Urothelium cell line (cell line): ENCODE results near the gene HAUS5.

ENCODE experiments used
- DNase-seq: peaks from one replicate; pipeline ENCODE4 v3.0.0; 2011; ENCODE audit warnings: low spot score, mixed read lengths
- FAIRE-seq: peaks from 2 replicates; lab custom pipeline; 2011; peaks lifted over from hg19 to GRCh38; lab: Jason Lieb, UNC

HAUS5 gene

DNA sequence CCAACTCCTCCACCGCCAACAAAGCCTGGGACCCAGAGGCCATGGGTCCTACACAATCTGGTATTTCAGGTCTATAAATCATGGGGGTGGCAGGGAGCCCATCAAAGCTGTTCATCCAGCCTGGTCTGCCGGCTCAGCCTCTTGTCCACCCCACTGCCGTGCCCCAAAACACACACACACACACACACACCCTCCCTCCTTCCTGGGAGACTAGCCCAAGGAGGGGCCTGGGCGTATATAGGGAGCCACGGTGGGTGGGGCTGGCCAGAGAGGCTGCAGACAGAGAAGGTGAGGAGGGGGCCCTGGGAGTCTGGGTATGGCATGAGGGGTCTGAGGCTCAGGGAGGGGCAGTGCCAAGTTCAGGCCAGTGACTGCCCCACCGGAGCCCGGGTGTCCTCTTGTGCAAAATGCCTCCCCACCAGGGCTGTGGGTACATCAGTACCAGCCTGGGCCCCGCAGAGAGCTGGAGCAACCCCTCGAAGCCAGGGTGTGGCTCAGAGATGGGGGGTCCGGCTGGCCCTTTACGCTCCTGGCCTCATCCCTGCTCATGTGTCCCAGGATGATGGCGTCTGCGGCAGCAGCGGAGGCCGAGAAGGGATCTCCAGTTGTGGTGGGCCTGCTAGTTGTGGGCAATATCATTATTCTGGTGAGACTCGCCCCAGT, 53.8 kb downstream of the HAUS5 start, which contains the start of gene UPK1A:
UPK1A (plus strand) TSS at position 267 of the 663 bp plus-strand sequence; CDS start at position 563, 296 bp downstream.
- DNase-seq: no peak
- FAIRE-seq: no peak

DNA sequence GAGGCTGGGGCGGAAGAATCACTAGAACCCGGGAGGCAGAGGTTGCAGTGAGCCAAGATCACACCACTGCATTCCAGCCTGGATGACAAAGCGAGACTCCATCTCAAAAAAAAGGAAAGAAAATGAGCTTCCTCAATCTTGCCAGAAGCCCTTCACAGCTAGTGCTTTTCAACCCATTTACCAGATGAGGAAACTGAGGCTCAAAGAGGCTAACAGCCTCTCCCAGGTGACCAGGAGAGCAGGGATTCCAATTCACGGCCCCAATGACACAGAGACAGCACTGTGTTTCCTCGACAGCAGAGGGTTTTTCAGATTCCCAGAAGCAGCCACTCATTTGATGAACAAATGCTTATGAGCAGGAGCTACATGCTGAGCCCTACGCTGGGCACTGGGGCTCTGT, 57.0 kb downstream of the HAUS5 start:
- DNase-seq (no peak), FAIRE-seq (no peak)

GRCh38 chr19:35669974-35670373, 57.4 kb downstream of the HAUS5 start:
- FAIRE-seq (no peak), DNase-seq (no peak)

DNA sequence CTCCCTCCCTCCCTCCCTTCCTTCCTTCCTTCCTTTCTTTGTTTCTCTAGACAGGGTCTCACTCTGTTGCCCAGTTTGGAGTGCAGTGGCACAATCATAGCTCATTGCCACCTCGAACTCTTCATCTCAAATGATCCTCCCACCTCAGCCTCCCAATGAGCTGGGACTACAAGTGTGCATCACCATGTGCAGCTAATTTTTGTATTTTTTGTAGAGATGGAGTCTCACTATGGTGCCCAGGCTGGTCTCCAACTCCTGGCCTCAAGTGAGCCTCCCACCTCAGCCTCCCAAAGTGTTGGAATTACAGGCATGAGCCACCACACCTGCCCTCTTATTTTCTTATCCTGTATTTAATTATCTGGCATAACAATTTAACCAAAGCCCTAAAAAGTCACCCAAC, 58.2 kb downstream of the HAUS5 start:
- no peak for FAIRE-seq

DNA sequence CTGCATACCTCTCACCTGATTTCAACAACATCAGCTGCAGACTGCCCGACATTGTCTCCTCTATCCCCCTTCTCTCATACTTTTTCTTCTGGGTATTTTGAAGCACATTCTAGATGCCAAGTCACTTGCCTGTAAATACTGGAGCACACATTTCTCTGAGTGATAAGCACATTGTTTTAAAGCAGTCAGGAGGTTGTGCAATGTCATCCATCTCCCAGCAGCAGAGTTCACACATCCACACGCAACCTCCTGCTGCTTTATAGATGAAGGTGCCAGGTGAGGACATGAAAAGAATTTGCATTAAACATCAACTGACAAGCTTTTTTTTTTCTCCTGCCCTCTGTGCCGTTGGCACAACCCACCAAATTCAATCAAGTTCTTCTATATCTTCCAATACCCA, 59.3 kb downstream of the HAUS5 start:
- no peak for DNase-seq
- no peak for FAIRE-seq

More for the DNA sequence above, 58.2 kb downstream of the HAUS5 start:
- DNase-seq: no peak

GRCh38 chr19:35673121-35673804, 60.7 kb downstream of the HAUS5 start:
- FAIRE-seq: peak; percentile 61
- DNase-seq: peak; percentile 86
